Endothelial cell of umbilical vein (primary cell): ENCODE results near the gene GPR32. TPM values are rescaled to one million over a fixed set of nuclear protein-coding genes. Genes with fewer than 3 reads are reported as not detected.

Source experiments
- BruUV-seq: library from RNA; stranded (reverse); fragments of 400-500 nt; replicated peaks from 2 replicates; lab custom pipeline; 2021; lab: Mats Ljungman, UMichigan
- CTCF ChIA-PET: fragments of 300-600, 350-600 bp; sonication (Branson Sonifier 250); formaldehyde crosslinking; loops from one replicate; lab custom pipeline; 2021; ENCODE audit warnings: antibody characterized with exemption, inconsistent platforms; lab: Charles Lee
- POLR2A ChIA-PET: fragments of 300-600, 350-600 bp; sonication (Branson Sonifier 250); formaldehyde crosslinking; loops from one replicate; lab custom pipeline; 2021; ENCODE audit warnings: antibody characterized with exemption, inconsistent platforms; lab: Charles Lee
- DNase-seq: peaks from one replicate; pipeline ENCODE4 v3.0.0-alpha.2; 2011; ENCODE audit warnings: low read depth, low spot score
- FAIRE-seq: peaks from 2 replicates; lab custom pipeline; 2011; peaks lifted over from hg19 to GRCh38; lab: Jason Lieb, UNC
- H2AFZ ChIP-seq: 2 replicates; pipeline ENCODE4 v1.6.0; 2012; ENCODE audit warnings: low read depth, low read length, control low read depth, inconsistent platforms
- H3K27ac ChIP-seq: 2 replicates; pipeline ENCODE4 v1.5.1; 2011; ENCODE audit warnings: low read depth, mild to moderate bottlenecking, control low read depth, low read length, moderate library complexity; ENCODE audit not compliant: insufficient read depth
- H3K27me3 ChIP-seq, 2 experiments: 2 replicates each; pipeline versions ENCODE4 v1.6.0 to v1.6.1; 2011; ENCODE audit warnings: low read length in 2 of 2, mixed read lengths in 1 of 2; ENCODE audit not compliant: control insufficient read depth in 2 of 2, insufficient read depth in 2 of 2
- H3K36me3 ChIP-seq, 2 experiments: 2 replicates in 1 of 2; 3 replicates in 1 of 2; pipeline ENCODE4 v1.5.1; 2011; ENCODE audit warnings: low read length in 2 of 2, mild to moderate bottlenecking in 1 of 2, moderate library complexity in 1 of 2; ENCODE audit not compliant: control insufficient read depth in 2 of 2, insufficient read depth in 2 of 2; ENCODE audit errors: extremely low read depth in 1 of 2
- H3K4me1 ChIP-seq: 3 replicates; pipeline ENCODE4 v1.5.1; 2011; ENCODE audit warnings: mild to moderate bottlenecking, low read length; ENCODE audit not compliant: control insufficient read depth, insufficient read depth; ENCODE audit errors: extremely low read depth
- H3K4me2 ChIP-seq: 2 replicates; pipeline ENCODE4 v1.6.1; 2011; ENCODE audit warnings: low read length, control low read depth, mixed read lengths; ENCODE audit not compliant: insufficient read depth
- H3K4me3 ChIP-seq, 3 experiments: fragments of 200-600 bp in 1 of 3; sonication (generic), shearing (Covaris generic) in 1 of 3; replicated peaks in 1 of 3; 2 replicates each; pipeline ENCODE4 v1.5.1; 2011 to 2016; ENCODE audit warnings: control low read depth in 3 of 3, low read length in 3 of 3, mild to moderate bottlenecking in 2 of 3, inconsistent platforms in 1 of 3, low read depth in 1 of 3, moderate library complexity in 1 of 3; ENCODE audit not compliant: insufficient read depth in 1 of 3
- H3K79me2 ChIP-seq: 2 replicates; pipeline ENCODE4 v1.6.0; 2012; ENCODE audit warnings: low read length, inconsistent platforms; ENCODE audit not compliant: control insufficient read depth, insufficient read depth
- H3K9ac ChIP-seq: replicated peaks from 2 replicates; pipeline ENCODE3; 2011; ENCODE audit warnings: low read length, control low read depth; ENCODE audit not compliant: insufficient read depth; ENCODE audit errors: extremely low read depth
- H3K9me1 ChIP-seq: replicated peaks from 3 replicates; pipeline ENCODE4 v1.6.0; 2011; ENCODE audit warnings: mild to moderate bottlenecking, low read length; ENCODE audit not compliant: control insufficient read depth, insufficient read depth; ENCODE audit errors: extremely low read depth
- H3K9me3 ChIP-seq: replicated peaks from 2 replicates; pipeline ENCODE4 v1.5.1; 2012; ENCODE audit warnings: low read length, inconsistent platforms; ENCODE audit not compliant: control insufficient read depth, insufficient read depth
- H4K20me1 ChIP-seq: replicated peaks from 2 replicates; pipeline ENCODE3; 2011; ENCODE audit warnings: mild to moderate bottlenecking, low read length; ENCODE audit not compliant: control insufficient read depth, insufficient read depth; ENCODE audit errors: extremely low read depth
- CTCF ChIP-seq, 2 donors: IDR thresholded peaks; 1 replicate in 1 of 2; 2 replicates in 1 of 2; pipeline ENCODE4 v1.5.1; 2011; ENCODE audit warnings: low read length in 2 of 2, mild to moderate bottlenecking in 2 of 2, moderate library complexity in 2 of 2, control low read depth in 1 of 2, inconsistent platforms in 1 of 2, low read depth in 1 of 2; ENCODE audit not compliant: insufficient read depth in 1 of 2; ENCODE audit errors: extremely low read depth in 1 of 2
- EZH2 ChIP-seq: IDR thresholded peaks from 2 replicates; pipeline ENCODE4 v1.6.1; 2012; ENCODE audit warnings: borderline replicate concordance, low read depth, mild to moderate bottlenecking, moderate library complexity, low read length, inconsistent platforms; ENCODE audit not compliant: severe bottlenecking
- FOS ChIP-seq: IDR thresholded peaks from 2 replicates; pipeline ENCODE4 v1.6.1; 2011; ENCODE audit warnings: mild to moderate bottlenecking, low read length, moderate library complexity, borderline replicate concordance; ENCODE audit not compliant: insufficient read depth
- GATA2 ChIP-seq: IDR thresholded peaks from 2 replicates; pipeline ENCODE4 v1.7.0; 2011; ENCODE audit warnings: low read depth, mild to moderate bottlenecking, moderate library complexity, mixed read lengths, low read length; ENCODE audit not compliant: insufficient read length, insufficient read depth
- JUN ChIP-seq: IDR thresholded peaks from 2 replicates; pipeline ENCODE4 v1.6.1; 2011; ENCODE audit warnings: borderline replicate concordance, low read depth; ENCODE audit not compliant: insufficient read length, insufficient read depth
- MAX ChIP-seq: IDR thresholded peaks from 2 replicates; pipeline ENCODE4 v1.6.1; 2011; ENCODE audit not compliant: insufficient read depth, insufficient read length
- MYC ChIP-seq: IDR thresholded peaks from one replicate; pipeline ENCODE4 v1.6.1; 2011; ENCODE audit warnings: mild to moderate bottlenecking, low read depth, low read length
- POLR2A ChIP-seq: IDR thresholded peaks from 2 replicates; pipeline ENCODE4 v1.6.1; 2012; ENCODE audit warnings: low read depth, mild to moderate bottlenecking, control low read depth, low read length
- POLR2AphosphoS5 ChIP-seq: IDR thresholded peaks from 2 replicates; pipeline ENCODE4 v1.6.1; 2012; ENCODE audit warnings: low read depth, mild to moderate bottlenecking, control low read depth, low read length, moderate library complexity; ENCODE audit not compliant: insufficient read depth
- dilution Hi-C: fragments of 300-500 bp; cut with MboI; formaldehyde crosslinking; loops from one replicate; pipeline ENCODE4 v1.15.0; 2019; ENCODE audit warnings: low sequenced_read_pairs; ENCODE audit not compliant: extremely low pct_ligation_motif_present
- intact Hi-C: fragments of 100-400 bp; cut with micrococcal nuclease; formaldehyde crosslinking; loops from one replicate; pipeline ENCODE4 v1.10.0; 2022
- polyA plus RNA-seq, 4 experiments: library from polyadenylated mRNA; depleted of rRNA in 3 of 4; stranded (reverse) in 3 of 4; unstranded in 1 of 4; fragments of >200 nt; gene quantifications; 2 replicates each; pipeline versions ENCODE4 v1.2.1 to v1.2.3, GENCODE V29; 2011 to 2012; ENCODE audit warnings: missing spikeins in 1 of 4
- total RNA-seq: library from RNA; stranded (reverse); gene quantifications from 2 replicates; pipeline ENCODE4 v1.2.3, GENCODE V29; 2021

GPR32 gene
- total and polyA plus RNA-seq, 2 donors (not counting 3 experiments of a cell fraction or from before 2014, with no cell fraction given) = not detected

DNA sequence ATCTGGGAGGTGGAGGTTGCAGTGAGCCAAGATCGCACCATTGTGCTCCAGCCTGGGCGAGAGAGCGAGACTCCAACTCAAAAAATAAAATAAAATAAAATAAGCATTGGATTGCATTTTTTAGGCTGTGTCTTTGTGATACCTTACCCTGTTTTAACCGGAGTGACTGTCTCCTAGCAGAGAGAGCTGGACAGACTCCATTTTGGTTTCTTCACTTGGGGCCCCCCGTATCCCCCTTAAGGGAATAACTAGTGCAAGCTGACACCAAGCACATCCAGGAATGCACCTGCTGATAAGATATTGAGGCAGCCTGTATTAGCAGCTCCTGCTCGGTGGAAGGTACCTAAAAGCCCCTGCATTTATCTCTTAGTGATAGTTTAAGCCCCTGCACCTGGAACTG is 20.8 kb upstream of the GPR32 start:
- H3K9me1 ChIP-seq = no peaks in the 10 kb centered on the region
- POLR2A ChIA-PET = no interaction called here
- H4K20me1 ChIP-seq = no peaks in the 10 kb centered on the region
- no peak overlapping the region for H3K9ac ChIP-seq
- intact Hi-C loops (no loop called here), dilution Hi-C loops (no loop called here)
- CTCF ChIA-PET = no interaction called here
- H3K27ac ChIP-seq = no peak overlapping the region
- no peaks in the 10 kb centered on the region for H3K4me1 ChIP-seq
- FAIRE-seq = no peak
- TF ChIP-seq JUN (no peak), CTCF (IDR thresholded peaks at IDR 0.05; ENCODE audit: extremely low read depth in 1 of 2, insufficient read depth in 1 of 2, low read depth in 1 of 2, low read length in 2 of 2) (no peak), POLR2A (no peak), EZH2 (no peak), MYC (no peak), FOS (no peak), GATA2 (no peak), POLR2AphosphoS5 (no peak), MAX (no peak)
- H3K9me3 ChIP-seq = no peaks in the 10 kb centered on the region
- no TSS peak for BruUV-seq
- no peaks in the 10 kb centered on the region for H3K27me3 ChIP-seq
- no peak overlapping the region for H2AFZ ChIP-seq
- H3K79me2 ChIP-seq = no peaks in the 10 kb centered on the region
- H3K36me3 ChIP-seq = no peaks in the 10 kb centered on the region
- H3K4me2 ChIP-seq = no peak overlapping the region
- H3K4me3 ChIP-seq = no peak overlapping the region
- no peak for DNase-seq
